Liver (tissue), 9 donors: ENCODE data around the gene MTG1. TPM values are rescaled to one million over a fixed set of nuclear protein-coding genes. Genes with fewer than 3 reads are reported as not detected.
A peak's percentile ranks its signal among the peaks of the same experiment; 100 is the strongest.

Experiments used
- DNase-seq: peaks from one replicate; pipeline ENCODE4 v3.0.0-alpha.2; 2017; ENCODE audit warnings: low spot score
- H3K27ac ChIP-seq, 2 donors: one replicate each; pipeline ENCODE4 v1.7.0; 2013; ENCODE audit warnings: inconsistent platforms in 2 of 2, low read length in 2 of 2, control low read depth in 1 of 2, low read depth in 1 of 2, mild to moderate bottlenecking in 1 of 2
- H3K27me3 ChIP-seq, 4 donors: one replicate each; pipeline versions ENCODE4 v1.6.1 to v1.7.0; 2013; ENCODE audit warnings: low read length in 3 of 4, inconsistent platforms in 1 of 4, mild to moderate bottlenecking in 1 of 4, moderate library complexity in 1 of 4; ENCODE audit not compliant: control insufficient read depth in 4 of 4, insufficient read depth in 4 of 4
- H3K36me3 ChIP-seq, 4 donors: one replicate each; pipeline versions ENCODE4 v1.6.1 to v1.7.0; 2013; ENCODE audit warnings: low read length in 3 of 4, mild to moderate bottlenecking in 3 of 4, low read depth in 1 of 4, moderate library complexity in 1 of 4; ENCODE audit not compliant: control insufficient read depth in 4 of 4, insufficient read depth in 3 of 4
- H3K4me1 ChIP-seq, 4 donors: one replicate each; pipeline versions ENCODE4 v1.6.1 to v1.7.0; 2013; ENCODE audit warnings: low read length in 3 of 4, mild to moderate bottlenecking in 3 of 4, moderate library complexity in 1 of 4; ENCODE audit not compliant: control insufficient read depth in 4 of 4, insufficient read depth in 4 of 4
- H3K4me3 ChIP-seq, 3 donors: one replicate each; pipeline versions ENCODE4 v1.6.1 to v1.7.0; 2013; ENCODE audit warnings: low read length in 3 of 3, control low read depth in 1 of 3, low read depth in 1 of 3, mild to moderate bottlenecking in 1 of 3
- H3K9ac ChIP-seq, 2 donors: one replicate each; pipeline ENCODE4 v1.7.0; 2013; ENCODE audit warnings: low read length in 2 of 2, mild to moderate bottlenecking in 2 of 2, moderate library complexity in 2 of 2, control low read depth in 1 of 2, low read depth in 1 of 2
- H3K9me3 ChIP-seq, 4 donors: one replicate each; pipeline versions ENCODE4 v1.6.1 to v1.7.0; 2013; ENCODE audit warnings: low read length in 3 of 4; ENCODE audit not compliant: control insufficient read depth in 4 of 4
- ATF3 ChIP-seq: IDR thresholded peaks from 2 replicates; pipeline ENCODE4 v1.6.1; 2016; ENCODE audit warnings: antibody characterized with exemption
- CTCF ChIP-seq: fragments of 150-350 bp; IDR thresholded peaks from 2 replicates; pipeline ENCODE4 v1.5.1; 2017; ENCODE audit warnings: improper control_type of control experiment, low read depth, low read length; ENCODE audit not compliant: missing input control
- EGR1 ChIP-seq, 2 donors: IDR thresholded peaks; 2 replicates each; pipeline ENCODE4 v1.6.1; 2016 to 2018; ENCODE audit warnings: antibody characterized with exemption in 2 of 2, low read depth in 2 of 2
- FOXA1 ChIP-seq: IDR thresholded peaks from 2 replicates; pipeline ENCODE4 v1.6.1; 2016; ENCODE audit warnings: antibody characterized with exemption
- FOXA2 ChIP-seq: IDR thresholded peaks from 2 replicates; pipeline ENCODE4 v1.6.1; 2016; ENCODE audit warnings: antibody characterized with exemption
- GABPA ChIP-seq, 2 donors: IDR thresholded peaks in 1 of 2; conservative IDR thresholded peaks in 1 of 2; 2 replicates each; pipeline ENCODE4 v1.6.1; 2016; ENCODE audit warnings: antibody characterized with exemption in 2 of 2, mild to moderate bottlenecking in 1 of 2, moderate library complexity in 1 of 2
- HNF4A ChIP-seq, 2 donors: conservative IDR thresholded peaks; 2 replicates each; pipeline ENCODE4 v1.6.1; 2016; ENCODE audit warnings: antibody characterized with exemption in 2 of 2, mild to moderate bottlenecking in 2 of 2
- HNF4G ChIP-seq: IDR thresholded peaks from 2 replicates; pipeline ENCODE4 v1.6.1; 2016; ENCODE audit warnings: antibody characterized with exemption
- JUND ChIP-seq, 2 donors: IDR thresholded peaks; 2 replicates each; pipeline ENCODE4 v1.6.1; 2016; ENCODE audit warnings: antibody characterized with exemption in 2 of 2
- MAX ChIP-seq: IDR thresholded peaks from 2 replicates; pipeline ENCODE4 v1.6.1; 2016; ENCODE audit warnings: antibody characterized with exemption
- NR2F2 ChIP-seq: IDR thresholded peaks from 2 replicates; pipeline ENCODE4 v1.6.1; 2016; ENCODE audit warnings: antibody characterized with exemption
- RAD21 ChIP-seq, 2 donors: IDR thresholded peaks; 2 replicates each; pipeline ENCODE4 v1.6.1; 2016; ENCODE audit warnings: antibody characterized with exemption in 2 of 2, mild to moderate bottlenecking in 2 of 2
- REST ChIP-seq: IDR thresholded peaks from 2 replicates; pipeline ENCODE4 v1.6.1; 2016; ENCODE audit warnings: antibody characterized with exemption, mild to moderate bottlenecking
- RXRA ChIP-seq, 2 donors: IDR thresholded peaks; 2 replicates each; pipeline ENCODE4 v1.6.1; 2017 to 2018; ENCODE audit warnings: antibody characterized with exemption in 2 of 2, mild to moderate bottlenecking in 1 of 2
- TAF1 ChIP-seq: conservative IDR thresholded peaks from 2 replicates; pipeline ENCODE4 v1.6.1; 2016; ENCODE audit warnings: antibody characterized with exemption, mild to moderate bottlenecking
- ZBTB33 ChIP-seq: IDR thresholded peaks from 2 replicates; pipeline ENCODE4 v1.6.1; 2016; ENCODE audit warnings: antibody characterized with exemption
- WGBS: extraction: QIAGEN DNeasy Blood & Tissue Kit; methylation state at CpG from one replicate; pipeline ENCODE4 v1.1.7; 2013; 5-methylcytosine and 5-hydroxymethylcytosine counted together
- polyA plus RNA-seq, 2 donors: library from polyadenylated mRNA; stranded (reverse) in 1 of 2; unstranded in 1 of 2; fragments of 200-250 nt in 1 of 2; fragments of >200 nt in 1 of 2; fragmentation: Nextera tagmentation in 1 of 2; extraction: Ambion mirVana in 1 of 2; gene quantifications; one replicate each; pipeline versions ENCODE4 v1.2.1 to v1.2.3, GENCODE V29; 2013 to 2015
- total RNA-seq, 2 donors: library from RNA; depleted of rRNA; stranded (reverse); fragments of >200 nt; gene quantifications; one replicate each; pipeline ENCODE4 v1.2.3, GENCODE V29; 2014
- donor health status: healthy.
- donor health status: healthy.
- donor health status: healthy.
- donor health status: healthy.
- donor health status: healthy.

The MTG1 gene
- total and polyA plus RNA-seq, 4 donors: 19.4 to 70.6 (median 38.2) TPM

GRCh38 chr10:133446979-133447378 is 53.0 kb downstream of the MTG1 start:
- 88% methylated on average over 11 of the region's 11 CpGs for WGBS
- Histone ChIP-seq H3K4me3 (peak overlapping the region in 1 of 3 donors; percentile 56), H3K27me3 (no peaks in the 10 kb centered on the region), H3K9ac (no peak overlapping the region), H3K9me3 (peaks cover 4 to 17% (median 11%) of the 10 kb centered on the region in 4 donors), H3K36me3 (no peaks in the 10 kb centered on the region), H3K27ac (no peak overlapping the region), H3K4me1 (no peaks in the 10 kb centered on the region)
- no peak for DNase-seq
- TF ChIP-seq MAX (no peak), HNF4G (no peak)

- H3K4me3 ChIP-seq: no peak overlapping the region
- no peak overlapping the region for H3K27ac ChIP-seq
- H3K9me3 ChIP-seq: peaks cover 4 to 17% (median 11%) of the 10 kb centered on the region in 4 donors
- TF ChIP-seq HNF4A (conservative IDR thresholded peaks at IDR 0.05) (no peak), FOXA1 (no peak), RAD21 (IDR thresholded peaks at IDR 0.05) (no peak), REST (no peak), FOXA2 (no peak), ATF3 (no peak), HNF4G (no peak), JUND (IDR thresholded peaks at IDR 0.05) (no peak), MAX (no peak), GABPA (IDR thresholded peaks at IDR 0.05 in 1 of 2, conservative IDR thresholded peaks at IDR 0.05 in 1 of 2) (no peak)
- no peak for DNase-seq
- H3K4me1 ChIP-seq: no peaks in the 10 kb centered on the region
- H3K27me3 ChIP-seq: no peaks in the 10 kb centered on the region
- H3K36me3 ChIP-seq: no peaks in the 10 kb centered on the region
- no peak overlapping the region for H3K9ac ChIP-seq
These were observed 54.2 kb downstream of the MTG1 start for GRCh38 chr10:133448120-133448519.

GRCh38 chr10:133451346-133451745 is 57.4 kb downstream of the MTG1 start:
- Histone ChIP-seq H3K9me3 (peaks cover 4 to 17% (median 9%) of the 10 kb centered on the region in 4 donors), H3K9ac (no peak overlapping the region), H3K4me3 (no peak overlapping the region), H3K4me1 (no peaks in the 10 kb centered on the region), H3K27ac (no peak overlapping the region), H3K27me3 (no peaks in the 10 kb centered on the region), H3K36me3 (no peaks in the 10 kb centered on the region)
- WGBS: 62% methylated on average over 4 of the region's 4 CpGs
- DNase-seq: no peak
- TF ChIP-seq HNF4G (no peak), ZBTB33 (no peak), RXRA (IDR thresholded peaks at IDR 0.05) (no peak), NR2F2 (no peak), FOXA1 (no peak), FOXA2 (no peak), CTCF (no peak), TAF1 (no peak), ATF3 (no peak), RAD21 (IDR thresholded peaks at IDR 0.05) (no peak), EGR1 (IDR thresholded peaks at IDR 0.05; ENCODE audit: low read depth in 2 of 2) (no peak), MAX (no peak)
